HUES64 (cell line): ENCODE results near the gene HOMEZ.
"Not testable (repeated sequence)": the region's sequence is repeated elsewhere in the genome, so short reads cannot be mapped to it uniquely, and the experiment has no call there.

Experiments used
- H3K27ac ChIP-seq: 2 replicates; pipeline ENCODE4 v1.7.0; 2013; ENCODE audit warnings: low read depth, low read length, inconsistent platforms
- H3K27me3 ChIP-seq: 2 replicates; pipeline ENCODE4 v1.6.1; 2013; ENCODE audit warnings: mild to moderate bottlenecking, low read length; ENCODE audit not compliant: insufficient read depth
- H3K36me3 ChIP-seq: 2 replicates; pipeline ENCODE4 v1.6.1; 2013; ENCODE audit warnings: mild to moderate bottlenecking, low read length; ENCODE audit not compliant: insufficient read depth
- H3K4me1 ChIP-seq: 2 replicates; pipeline ENCODE4 v1.6.1; 2013; ENCODE audit warnings: mild to moderate bottlenecking, low read length, moderate library complexity; ENCODE audit not compliant: insufficient read depth
- H3K4me3 ChIP-seq: 2 replicates; pipeline ENCODE4 v1.5.1; 2013; ENCODE audit warnings: mild to moderate bottlenecking, low read length, moderate library complexity
- H3K9ac ChIP-seq: 2 replicates; pipeline ENCODE4 v1.6.1; 2013; ENCODE audit warnings: mild to moderate bottlenecking, low read depth, low read length
- H3K9me3 ChIP-seq: 2 replicates; pipeline ENCODE4 v1.6.1; 2013; ENCODE audit warnings: low read depth, low read length; ENCODE audit not compliant: insufficient read depth
- WGBS: fragments of 150-250, 120-280 bp; methylation state at CpG from one replicate; pipeline ENCODE4 v1.1.7; 2013; ENCODE audit warnings: missing lambda C conversion rate; 5-methylcytosine and 5-hydroxymethylcytosine counted together

Gene HOMEZ

DNA sequence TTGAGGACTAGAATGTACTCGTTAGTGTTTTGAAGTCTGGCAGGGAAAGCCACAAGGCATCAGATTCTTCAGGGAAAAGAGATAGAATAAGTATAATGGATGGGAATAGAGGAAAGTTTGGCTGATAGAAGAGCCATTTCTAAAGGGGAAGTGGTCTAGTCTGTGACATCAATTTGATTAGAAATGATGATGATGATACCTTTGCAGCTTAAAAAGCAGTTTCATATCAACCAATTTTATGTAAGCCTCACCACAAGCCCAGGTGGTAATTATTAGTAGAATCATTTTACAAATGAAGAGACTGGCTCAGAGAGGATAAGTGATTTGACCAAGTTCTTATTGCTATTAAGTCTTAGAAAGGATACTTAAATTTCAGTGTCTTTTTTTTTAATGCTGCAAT is 45.3 kb downstream of the HOMEZ start:
- Histone ChIP-seq H3K36me3 (no peaks in the 10 kb centered on the region), H3K9me3 (no peaks in the 10 kb centered on the region), H3K4me3 (no peak overlapping the region), H3K27me3 (no peaks in the 10 kb centered on the region), H3K9ac (no peak overlapping the region), H3K27ac (no peak overlapping the region), H3K4me1 (peaks cover 6% of the 10 kb centered on the region; the same call in 1 of the 2 replicates)
- WGBS, result 82% methylated on average over 1 of the region's 1 CpG

DNA sequence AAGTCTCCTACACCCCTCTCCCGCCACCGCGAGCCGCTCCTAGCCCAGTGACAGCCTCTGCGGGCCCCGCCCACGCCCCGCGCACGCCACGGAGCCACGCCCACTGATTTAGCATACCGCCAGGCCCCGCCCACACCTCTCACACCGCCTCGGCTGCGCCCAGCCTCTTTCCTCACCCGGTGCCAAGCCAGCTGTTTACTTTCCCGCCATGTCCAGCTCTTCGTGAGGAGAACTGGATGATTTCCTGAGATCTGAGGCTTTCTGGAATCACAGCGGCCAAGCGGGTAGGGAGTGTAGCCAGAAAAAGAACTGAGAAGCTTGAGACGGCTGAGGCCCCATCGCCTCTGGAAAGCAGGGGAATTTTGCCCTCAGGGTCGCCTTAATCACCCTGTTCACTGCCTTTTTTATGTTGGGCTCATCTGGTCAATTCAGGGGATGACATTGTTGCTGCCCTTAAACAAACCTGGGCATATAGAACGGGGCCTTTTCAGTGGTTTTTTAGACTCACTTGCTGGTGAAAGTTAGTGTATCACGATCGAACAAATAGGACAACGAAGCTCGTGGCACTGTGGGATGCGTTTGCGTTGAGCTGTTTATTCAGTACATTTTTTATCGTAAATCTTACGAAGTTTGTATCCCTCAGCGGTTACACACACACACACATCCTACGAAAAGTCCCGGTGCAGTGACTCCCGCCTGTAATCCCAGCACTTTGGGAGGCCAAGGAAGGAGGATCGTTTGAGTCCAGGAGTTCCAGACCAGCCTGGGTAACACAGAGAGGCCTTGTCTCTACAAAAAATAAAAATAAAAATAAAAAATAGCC is 47.9 kb downstream of the HOMEZ start, which contains the start of gene RNF212B:
TSS of gene RNF212B (plus strand) at position 165 of the 823 bp plus-strand sequence. CDS start 2,410 bp downstream, outside the sequence.
- WGBS, result 34% methylated on average over 39 of the region's 39 CpGs
- Histone ChIP-seq H3K36me3 (no peaks in the 10 kb centered on the region), H3K27me3 (no peaks in the 10 kb centered on the region), H3K9me3 (no peaks in the 10 kb centered on the region), H3K27ac (no peak within 1 kb of the TSS; the same call in 1 of the 2 replicates), H3K4me3 (peak within 1 kb of the TSS; percentile 50), H3K4me1 (peaks cover 6% of the 10 kb centered on the region; the same call in 1 of the 2 replicates), H3K9ac (peak within 1 kb of the TSS; percentile 51)

DNA sequence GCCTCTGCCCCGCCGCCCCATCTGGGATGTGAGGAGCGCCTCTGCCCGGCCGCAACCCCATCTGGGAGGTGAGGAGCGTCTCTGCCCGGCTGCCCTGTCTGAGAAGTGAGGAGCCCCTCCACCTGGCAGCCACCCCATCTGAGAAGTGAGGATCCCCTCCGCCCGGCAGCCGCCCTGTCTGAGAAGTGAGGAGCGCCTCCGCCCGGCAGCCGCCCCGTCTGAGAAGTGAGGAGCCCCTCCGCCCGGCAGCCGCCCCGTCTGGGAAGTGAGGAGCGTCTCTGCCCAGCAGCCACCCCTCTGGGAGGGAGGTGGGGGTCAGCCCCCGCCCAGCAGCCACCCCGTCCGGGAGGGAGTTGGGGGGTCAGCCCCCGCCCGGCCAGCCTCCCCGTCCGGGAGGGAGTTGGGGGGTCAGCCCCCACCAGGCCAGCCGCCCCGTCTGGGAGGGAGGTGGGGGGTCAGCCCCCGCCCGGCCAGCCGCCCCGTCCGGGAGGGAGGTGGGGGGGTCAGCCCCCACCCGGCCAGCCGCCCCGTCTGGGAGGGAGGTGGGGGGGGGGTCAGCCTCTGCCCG is 53.6 kb downstream of the HOMEZ start:
- not testable (repeated sequence) for H3K4me1 ChIP-seq, H3K36me3 ChIP-seq, H3K4me3 ChIP-seq, H3K9me3 ChIP-seq, H3K9ac ChIP-seq, H3K27ac ChIP-seq, H3K27me3 ChIP-seq
- 96% methylated on average over 32 of the region's 38 CpGs for WGBS

DNA sequence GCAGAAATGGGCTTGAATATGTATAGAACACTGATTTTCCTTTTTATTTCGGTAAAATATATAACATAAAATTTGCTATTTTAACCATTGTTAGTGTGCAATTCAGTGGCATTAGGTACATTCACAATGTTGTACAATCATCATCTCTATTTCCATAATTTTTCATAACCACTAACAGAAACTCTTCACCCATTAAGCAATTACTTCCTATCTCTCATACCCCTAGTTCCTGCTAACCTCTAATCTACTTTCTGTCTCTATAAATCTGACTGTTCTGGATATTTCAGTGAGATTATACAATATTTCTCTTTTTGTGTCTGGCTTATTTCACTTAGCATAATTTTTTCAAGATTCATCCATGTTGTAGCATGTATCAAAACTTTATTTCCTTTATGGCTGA is 57.1 kb downstream of the HOMEZ start:
- Histone ChIP-seq H3K27ac (no peak overlapping the region), H3K27me3 (no peaks in the 10 kb centered on the region), H3K4me3 (no peak overlapping the region), H3K9ac (no peak overlapping the region), H3K4me1 (no peaks in the 10 kb centered on the region), H3K9me3 (peaks cover 8% of the 10 kb centered on the region; the same call in 1 of the 2 replicates), H3K36me3 (no peaks in the 10 kb centered on the region)
- no CpG with 5 or more reads among the region's 1 CpG for WGBS

DNA sequence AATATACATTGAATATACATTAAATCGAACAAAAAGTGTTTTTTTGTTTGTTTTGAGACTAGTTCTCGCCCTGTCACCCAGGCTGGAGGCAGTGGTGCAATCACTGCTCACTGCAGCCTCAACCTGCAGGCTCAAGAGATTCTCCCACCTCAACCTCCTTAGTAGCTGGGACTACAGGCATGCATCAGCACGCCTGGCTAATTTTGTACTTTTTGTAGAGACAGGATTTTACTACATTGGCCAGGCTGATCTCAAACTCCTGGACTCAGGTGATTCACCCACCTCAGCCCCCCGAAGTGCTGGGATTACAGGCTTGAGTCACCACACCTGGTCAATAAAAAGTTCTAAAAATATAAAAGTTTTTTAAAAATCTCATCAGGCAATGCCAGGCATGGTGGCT is 58.4 kb downstream of the HOMEZ start:
- H3K36me3 ChIP-seq, result no peaks in the 10 kb centered on the region
- H3K27me3 ChIP-seq, result no peaks in the 10 kb centered on the region
- no peak overlapping the region for H3K4me3 ChIP-seq
- no peaks in the 10 kb centered on the region for H3K4me1 ChIP-seq
- WGBS, result 92% methylated on average over 3 of the region's 4 CpGs
- no peak overlapping the region for H3K27ac ChIP-seq
- H3K9me3 ChIP-seq, result peaks cover 8% of the 10 kb centered on the region; the same call in 1 of the 2 replicates
- no peak overlapping the region for H3K9ac ChIP-seq

DNA sequence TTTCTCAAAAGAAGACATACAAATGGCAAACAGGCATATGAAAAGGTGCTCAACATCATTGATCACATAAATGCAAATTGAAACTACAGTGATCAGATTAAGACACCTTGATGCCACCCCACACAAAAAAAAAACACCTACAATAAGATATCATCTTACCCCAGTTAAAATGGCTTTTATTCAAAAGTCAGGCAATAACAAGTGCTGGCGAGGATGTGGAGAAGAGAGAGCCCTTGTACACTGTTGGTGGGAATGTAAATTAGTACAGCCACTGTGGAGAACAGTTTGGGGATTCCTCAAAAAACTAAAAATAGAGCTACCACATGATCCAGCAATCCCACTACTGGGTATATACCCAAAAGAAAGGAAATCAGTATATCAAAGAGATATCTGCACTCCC is 61.0 kb downstream of the HOMEZ start:
- 83% methylated on average over 1 of the region's 1 CpG for WGBS
- not testable (repeated sequence) for H3K27me3 ChIP-seq, H3K4me1 ChIP-seq, H3K9me3 ChIP-seq, H3K4me3 ChIP-seq, H3K9ac ChIP-seq, H3K27ac ChIP-seq, H3K36me3 ChIP-seq
